Superior temporal gyrus (tissue), 1 donor: ENCODE results near the gene CDC42BPB.
"Not testable (repeated sequence)": the region's sequence is repeated elsewhere in the genome, so short reads cannot be mapped to it uniquely, and the experiment has no call there.

Source experiments
- DNase-seq: peaks from one replicate; pipeline ENCODE4 v3.0.0-alpha.2; 2016; ENCODE audit errors: extremely low spot score

Gene CDC42BPB

DNA sequence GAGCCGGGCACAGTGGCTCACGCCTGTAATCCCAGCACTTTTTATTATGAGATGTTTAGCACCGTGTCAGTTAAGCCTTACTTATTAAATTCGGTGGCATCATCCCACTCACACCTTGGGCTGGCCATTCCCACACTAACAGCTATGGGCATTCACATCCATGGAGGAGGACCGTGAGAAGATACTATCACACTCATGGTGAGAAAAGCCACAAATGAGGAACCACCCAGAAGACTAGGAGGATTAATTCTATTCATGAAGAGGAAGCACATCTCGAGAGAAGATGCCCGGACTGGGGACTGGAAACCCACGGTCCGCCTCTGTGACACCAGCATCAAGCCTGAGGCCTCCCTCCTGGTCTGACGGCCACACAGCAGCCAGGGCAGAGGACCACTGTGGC, 4.9 kb downstream of the CDC42BPB start:
- no peak for DNase-seq

DNA sequence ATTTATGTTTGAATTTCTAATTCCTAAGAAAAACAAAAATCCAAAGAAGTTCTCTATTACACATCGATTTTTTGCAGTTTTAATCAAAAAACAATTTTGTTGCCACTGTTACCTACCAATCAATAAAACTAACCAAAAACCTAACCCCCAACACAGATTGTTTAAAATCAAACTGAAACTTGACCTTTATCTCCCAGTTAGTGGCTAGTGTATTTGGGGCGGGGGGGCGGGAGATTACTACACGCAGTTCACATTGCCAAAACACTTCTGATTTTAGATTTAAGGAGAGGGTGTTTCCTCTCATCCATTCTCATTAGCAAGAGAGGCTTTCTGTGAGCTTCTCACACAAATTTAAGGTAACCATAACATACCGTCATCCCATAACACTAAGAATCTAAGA, 6.4 kb downstream of the CDC42BPB start:
- DNase-seq = no peak

DNA sequence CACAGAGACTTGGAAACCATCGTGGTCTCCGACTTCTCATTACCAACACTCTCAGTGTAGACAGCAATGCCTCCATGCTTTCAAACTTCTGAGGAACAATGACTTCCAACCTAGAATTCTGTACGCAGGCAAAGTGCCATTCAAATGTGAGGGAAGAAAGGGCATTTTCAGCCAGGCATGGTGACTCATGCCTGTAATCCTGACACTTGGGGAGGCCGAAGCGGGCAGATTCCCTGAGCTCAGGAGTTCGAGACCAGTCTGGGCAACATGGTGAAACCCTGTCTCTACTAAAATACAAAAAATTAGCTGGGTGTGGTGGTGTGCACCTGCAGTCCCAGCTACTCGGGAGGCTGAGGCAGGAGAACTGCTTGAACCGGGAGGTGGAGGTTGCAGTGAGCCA, 9.9 kb downstream of the CDC42BPB start:
- not testable (repeated sequence) for DNase-seq

DNA sequence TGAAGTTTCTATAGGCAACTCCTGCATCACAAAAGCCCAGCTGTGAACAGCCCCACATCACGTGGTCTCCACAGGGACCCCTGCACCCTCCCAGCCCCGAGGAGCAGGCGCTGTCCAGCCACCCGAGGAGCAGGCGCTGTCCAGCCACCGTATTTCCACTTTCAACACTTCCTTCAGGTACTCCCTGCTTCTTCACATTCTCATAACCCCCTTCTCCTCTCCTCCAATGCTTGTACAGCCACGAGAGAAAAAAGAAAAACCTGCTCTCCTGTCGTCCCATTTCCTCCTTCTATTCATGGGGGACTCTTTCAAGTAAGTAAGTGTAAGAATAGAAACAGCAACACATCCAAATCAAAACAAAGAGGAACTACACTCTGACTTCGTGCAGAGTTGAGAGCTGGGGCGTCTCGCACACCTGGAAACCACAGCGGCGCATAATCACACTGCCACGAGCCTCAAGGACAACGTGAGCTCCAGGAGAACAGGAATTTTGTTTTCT, 11.9 kb downstream of the CDC42BPB start:
- DNase-seq = no peak

DNA sequence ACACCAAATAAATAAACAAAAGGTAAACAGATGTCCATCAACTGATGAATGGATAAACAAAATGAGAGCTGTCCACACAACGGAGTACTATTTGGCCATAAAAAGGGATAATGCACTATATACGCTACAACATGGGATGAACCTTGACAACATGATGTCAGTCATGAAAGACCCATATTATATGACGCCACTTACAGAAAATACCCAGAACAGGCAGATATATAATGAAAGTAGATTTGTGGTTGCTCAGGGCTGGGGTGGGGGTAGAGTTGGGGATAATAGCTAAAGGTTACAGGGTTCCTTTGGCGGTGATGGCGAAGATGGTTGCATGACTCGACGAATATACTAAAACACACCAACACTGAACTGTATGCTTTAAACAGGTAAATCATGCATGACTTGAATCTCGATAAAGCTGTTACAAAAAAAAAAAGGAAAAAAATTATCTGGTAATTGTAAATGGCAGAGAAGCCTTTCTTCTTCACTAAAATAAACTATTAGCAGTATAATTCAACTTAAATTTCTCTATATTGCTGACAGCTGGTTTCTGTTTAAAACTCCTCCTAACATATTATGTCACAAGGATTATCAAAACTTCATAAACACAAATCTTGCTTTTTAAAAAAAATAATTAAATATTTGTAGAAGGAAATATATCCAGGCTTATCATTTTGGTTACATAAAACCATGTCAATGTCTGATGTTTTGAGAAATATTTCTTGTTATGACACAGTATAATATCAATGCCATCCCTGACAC, 13.9 kb downstream of the CDC42BPB start:
- DNase-seq = no peak

DNA sequence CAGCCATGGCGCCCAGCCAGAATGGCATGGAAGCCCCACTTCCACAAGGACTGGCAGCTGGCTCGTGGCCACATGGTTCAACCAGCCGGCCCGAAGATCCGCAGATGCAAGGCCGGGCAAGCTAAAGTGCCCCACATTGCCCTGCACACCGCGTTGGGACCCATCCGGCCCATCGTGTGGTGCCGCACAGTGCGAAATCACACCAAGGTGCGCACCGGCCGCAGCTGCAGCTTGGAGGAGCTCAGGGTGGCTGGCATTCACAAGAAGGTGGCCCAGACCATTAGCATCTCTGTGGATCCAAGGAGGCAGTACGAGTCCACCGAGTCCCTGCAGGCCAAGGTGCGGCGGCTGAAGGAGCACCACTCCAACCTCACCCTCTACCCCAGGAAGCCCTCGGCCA, 15.9 kb downstream of the CDC42BPB start:
- no peak for DNase-seq

DNA sequence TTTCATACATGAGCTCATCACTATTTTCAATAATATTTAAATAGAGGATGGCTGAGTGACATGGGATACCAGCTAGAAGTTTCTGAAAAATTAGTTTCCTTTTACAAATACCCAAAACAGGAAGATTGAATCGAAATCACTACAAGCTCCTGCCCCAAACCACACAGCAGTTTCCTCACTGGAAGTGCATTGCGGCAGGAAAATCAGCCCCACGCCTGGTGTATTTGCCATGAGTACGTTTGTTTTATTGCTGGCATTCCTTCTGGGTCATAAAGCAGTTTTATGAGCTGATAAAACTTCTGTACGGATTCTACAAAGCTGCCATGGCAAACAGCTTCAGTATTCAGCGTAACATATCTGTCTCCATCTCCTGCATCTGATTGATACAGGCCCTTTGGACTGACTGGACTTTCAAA, 23.7 kb downstream of the CDC42BPB start:
- no peak for DNase-seq

DNA sequence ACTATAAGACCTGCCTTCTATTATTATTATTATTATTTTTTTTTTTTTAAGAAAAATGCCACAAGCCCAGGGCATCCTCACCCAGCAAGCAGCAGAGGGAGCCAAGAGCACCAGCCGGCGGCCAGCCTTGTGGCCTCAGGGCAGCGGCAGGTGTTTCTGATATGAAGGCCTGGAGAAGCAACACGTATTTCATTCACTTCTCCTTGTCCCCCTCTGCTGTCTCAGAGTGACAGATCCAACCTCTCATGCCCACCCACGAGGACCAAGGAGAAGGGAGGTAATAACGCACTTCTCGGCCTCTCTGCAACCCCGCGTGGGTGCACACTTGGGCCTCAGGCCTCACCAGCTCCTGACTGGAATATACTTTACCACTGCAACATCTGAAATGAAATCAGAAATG, 25.4 kb downstream of the CDC42BPB start:
- no peak for DNase-seq

DNA sequence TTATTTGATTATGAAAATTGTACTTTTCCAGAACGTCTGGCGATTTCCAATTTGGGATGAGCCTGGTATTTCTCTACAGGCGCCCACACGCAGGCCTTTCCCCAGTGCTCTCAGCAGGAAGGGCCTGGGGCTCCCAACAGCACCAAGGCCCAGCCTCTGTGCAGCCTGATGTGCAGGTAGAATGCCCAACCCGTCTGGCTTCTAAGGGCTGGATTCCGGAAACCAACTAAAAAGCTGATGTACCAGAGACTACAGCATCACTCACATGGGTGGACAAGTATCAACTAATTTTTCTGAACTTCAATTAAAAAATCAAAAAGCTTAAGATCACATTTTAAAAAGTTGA, 25.8 kb downstream of the CDC42BPB start:
- no peak for DNase-seq

DNA sequence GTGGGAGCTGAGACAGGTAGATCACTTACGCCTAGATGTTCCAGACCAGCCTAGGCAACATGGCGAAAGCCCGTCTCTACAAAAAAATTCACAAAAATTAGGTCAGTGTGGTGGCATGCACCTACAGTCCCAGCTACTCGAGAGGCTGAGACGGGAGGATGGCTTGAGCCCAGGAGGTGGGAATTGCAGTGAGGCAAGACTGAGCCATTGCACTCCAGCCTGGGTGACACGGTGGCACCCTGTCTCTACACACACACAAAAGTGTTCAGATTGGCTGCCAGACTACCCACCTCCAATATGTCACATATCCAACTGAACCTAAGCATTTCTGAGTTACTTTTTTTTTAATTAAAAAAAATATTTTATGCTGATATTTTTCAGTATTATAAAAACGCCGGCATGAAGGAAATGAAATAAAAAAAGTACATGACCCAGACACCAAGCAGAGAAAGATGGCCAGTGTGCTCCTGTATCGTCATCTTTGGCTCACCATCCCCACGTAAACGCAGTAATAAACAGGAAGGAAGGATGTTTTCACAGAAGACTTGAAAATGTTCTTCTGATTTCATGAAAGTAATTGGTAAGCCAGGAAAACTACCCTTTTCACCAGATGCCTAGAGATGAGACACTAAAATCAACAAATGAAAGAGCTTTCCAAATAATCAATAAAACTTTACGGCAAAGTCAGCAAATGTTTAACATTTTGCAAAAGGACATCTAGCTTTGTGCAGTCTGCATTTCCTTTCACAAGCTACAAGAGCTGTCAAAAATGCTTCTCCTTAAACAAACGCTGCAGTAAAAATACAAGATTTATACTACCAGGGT, 26.4 kb downstream of the CDC42BPB start:
- no peak for DNase-seq

DNA sequence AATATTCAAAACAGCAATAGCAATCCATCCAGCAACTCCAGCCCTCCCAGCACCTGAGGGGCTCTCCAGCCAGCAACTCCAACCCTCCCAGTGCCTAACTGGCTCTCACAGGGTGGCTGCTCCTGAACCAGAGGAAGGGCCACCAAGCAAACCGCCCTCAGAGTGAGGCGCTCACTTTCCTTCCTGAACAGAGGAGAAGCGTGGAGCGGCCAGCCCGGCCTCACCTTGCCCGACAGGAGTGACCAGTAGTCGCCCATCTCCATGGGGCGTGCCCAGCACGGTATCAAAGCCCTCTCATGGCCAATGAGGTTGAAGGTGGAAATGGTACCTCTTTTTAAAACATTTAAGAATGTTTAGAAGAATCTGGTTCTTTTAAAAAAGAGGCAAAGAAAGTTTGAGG, 27.4 kb downstream of the CDC42BPB start:
- no peak for DNase-seq

DNA sequence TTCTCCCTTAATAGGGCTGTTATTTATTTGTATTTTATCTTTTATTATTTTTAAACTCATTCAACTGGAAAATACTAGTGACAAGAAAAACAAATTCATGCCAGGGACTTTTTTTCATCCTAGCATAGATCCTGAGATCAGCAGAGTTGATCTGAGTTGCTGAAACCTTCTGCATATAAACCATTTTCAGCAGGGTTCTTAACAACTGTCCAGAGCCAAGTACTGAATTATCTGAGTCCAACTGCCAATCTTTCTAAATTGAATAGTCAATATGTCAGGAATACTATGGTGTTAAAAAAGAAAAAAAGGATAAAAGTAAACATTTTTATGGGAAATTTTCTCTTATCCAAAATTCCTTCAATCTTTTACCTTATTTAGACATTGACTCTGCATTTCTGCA, 28.6 kb downstream of the CDC42BPB start:
- DNase-seq = no peak

DNA sequence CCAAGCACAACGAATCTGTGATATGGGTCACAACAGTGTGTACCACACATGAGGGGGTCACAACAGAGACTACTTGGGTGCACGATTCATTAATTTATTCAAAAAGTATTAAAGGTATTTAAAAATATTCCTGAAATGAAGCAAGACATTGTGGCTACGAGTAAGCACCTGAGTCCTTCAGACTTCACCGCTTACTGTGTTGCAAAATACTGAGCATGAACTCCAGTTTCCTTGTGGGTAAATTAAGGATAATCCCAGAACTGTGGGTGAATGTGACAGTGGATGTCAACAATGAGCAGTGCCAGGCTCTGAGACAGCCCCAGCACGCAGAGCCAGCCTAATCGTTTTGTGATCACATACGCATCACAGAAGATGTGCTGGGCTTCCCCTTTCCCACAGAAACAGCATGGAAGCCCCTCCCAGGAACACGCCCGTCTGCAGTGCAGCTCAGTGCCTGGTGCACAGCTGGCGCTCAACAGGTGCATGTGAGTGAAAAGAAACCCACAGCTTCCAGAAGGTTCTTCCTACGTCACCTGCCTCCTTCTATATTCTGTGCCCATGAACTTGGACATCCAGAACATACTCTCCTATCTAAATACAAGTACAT, 29.1 kb downstream of the CDC42BPB start:
- DNase-seq = no peak

DNA sequence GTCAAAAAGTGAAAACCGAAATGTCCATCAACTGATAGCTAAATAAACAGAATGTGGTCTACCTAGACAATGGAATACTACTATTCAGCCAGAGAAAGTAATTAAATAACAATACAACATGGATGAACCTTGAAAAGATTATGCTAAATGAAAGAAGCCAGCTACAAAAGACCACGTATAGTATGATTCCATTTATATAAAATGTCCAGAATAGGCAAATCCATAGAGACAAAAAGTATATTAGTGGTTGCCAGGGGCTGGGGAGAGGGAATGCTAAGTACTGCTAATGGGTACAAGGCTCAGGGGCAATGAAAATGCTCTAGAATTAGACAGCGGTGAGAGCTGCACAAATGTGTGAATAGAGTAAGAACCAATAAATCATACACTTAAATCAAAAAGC, 29.9 kb downstream of the CDC42BPB start:
- DNase-seq = no peak

DNA sequence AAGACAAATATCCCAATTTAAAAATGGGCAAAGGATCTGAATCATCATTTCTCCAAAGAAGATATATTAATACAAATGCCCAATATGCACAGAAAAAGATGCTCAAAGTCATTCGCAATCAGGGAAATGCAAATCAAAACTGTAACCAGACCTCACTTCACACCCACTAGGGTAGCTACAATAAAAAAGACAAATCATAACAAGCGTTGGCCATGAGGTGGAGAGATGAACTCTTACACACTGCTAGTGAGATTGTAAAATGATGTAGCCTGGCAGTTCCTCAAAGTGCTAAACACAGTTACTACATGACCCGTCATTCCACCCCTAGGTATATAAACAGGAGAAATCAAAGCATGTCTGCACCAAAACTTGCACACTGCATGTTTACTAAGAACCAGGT, 30.4 kb downstream of the CDC42BPB start:
- DNase-seq = no peak

DNA sequence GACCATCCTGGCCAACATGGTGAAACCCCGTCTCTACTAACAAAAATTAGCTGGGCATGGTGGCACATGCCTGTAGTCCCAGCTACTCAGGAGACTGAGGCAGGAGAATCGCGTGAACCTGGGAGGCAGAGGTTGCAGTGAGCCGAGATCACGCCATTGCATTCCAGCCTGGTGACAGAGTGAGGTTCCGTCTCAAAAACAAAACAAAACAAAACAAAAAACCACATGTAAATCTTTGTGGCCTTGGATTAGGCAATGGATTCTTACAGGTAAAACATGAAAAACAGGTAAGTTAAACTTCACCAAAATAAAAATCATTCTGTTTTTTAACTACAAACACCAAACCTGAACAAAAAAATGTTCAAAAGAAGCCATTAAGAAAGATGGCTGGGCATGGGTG, 31.2 kb downstream of the CDC42BPB start:
- DNase-seq = not testable (repeated sequence)

DNA sequence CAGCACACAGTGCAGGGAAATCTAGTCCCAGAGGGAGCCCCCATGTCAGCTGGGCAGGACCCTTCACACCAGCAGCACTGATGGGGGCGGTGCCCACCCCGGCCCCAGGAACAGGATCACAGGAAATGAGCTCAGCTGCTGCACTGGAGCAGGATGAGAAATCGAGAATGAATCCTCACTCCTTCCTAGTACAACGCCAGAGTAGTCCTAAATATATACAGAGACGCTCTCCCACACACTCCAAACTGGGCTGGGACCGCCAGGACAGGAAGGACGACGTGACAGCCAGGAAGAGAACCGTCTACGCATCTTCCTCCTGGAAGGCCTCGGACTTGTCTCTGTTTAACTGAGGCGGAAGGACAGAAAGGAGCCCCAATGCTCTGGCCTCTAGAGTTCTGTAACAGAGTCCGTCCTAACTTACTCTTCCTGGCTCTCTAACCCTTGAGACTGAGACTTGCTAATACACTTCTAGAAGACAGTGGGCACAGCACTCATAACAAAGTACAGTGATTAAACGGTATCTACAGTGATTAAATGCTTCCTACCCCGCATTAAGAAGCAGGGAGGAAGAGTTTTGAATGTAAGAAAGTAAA, 33.4 kb downstream of the CDC42BPB start:
- peak; percentile 60 for DNase-seq

DNA sequence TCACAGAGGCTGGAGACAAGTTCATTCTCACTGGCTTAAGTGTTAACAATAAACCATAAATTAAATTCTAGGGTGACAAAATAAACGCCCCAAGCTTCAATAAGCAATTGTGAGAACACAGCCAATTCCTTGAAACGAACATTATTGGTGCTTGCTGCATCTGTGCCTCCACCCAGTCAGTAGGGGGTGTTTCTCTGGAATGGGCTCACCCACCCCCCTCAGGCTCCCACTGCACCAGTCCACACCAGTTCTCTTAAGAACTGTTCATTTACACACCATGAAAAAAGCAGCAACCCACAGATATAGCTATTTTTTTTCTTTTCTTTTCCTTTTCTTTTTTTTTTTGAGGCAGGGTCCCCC, 34.7 kb downstream of the CDC42BPB start:
- no peak for DNase-seq

DNA sequence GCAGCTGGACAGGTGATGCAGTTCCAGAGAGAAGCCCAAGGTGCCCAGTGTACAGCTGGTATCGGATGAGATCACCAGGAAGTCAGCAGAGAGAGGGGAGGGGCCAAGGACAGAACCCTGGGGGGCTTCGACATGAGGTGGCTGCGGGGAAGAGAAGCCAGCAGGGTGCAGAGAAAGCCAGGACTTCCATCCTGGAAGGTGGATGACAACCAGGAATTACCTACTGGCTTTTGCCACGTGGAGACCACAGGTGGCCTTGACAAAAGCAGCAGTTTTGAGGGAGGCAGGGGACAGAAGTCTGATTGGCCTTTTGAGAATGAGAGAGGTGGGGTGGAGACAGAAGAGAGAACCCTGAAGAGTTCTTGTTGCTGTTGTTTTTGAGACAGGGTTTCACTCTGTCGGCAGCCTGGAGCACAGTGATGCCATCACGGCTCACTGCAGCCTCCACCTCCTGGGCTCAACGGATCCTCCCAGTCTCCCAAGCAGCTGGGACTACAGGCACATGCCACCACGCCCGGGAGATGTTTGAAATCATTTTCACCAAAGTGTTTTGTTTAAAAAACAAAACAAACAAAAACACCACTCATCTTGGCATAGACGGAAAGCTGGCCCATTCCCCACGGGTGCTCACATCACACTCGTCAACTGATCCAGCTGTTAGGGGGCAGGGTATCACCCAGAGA, 35.2 kb downstream of the CDC42BPB start:
- peak; percentile 66 for DNase-seq

DNA sequence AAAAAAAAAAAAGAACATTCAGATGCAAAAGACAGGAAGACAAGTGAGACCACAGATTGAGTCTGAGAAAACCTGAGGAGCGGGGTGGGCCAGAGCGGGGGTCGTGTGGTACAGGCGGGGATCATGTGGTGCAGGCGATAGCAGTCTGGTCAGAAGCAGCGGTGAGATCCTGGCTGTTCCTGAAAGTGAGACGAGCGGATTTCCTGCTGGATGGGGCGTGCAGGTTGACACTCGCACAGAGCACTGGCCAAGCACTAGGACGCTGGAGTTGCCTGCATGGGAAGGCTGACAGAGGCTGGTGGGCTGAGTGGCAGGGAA, 35.7 kb downstream of the CDC42BPB start:
- DNase-seq = no peak

DNA sequence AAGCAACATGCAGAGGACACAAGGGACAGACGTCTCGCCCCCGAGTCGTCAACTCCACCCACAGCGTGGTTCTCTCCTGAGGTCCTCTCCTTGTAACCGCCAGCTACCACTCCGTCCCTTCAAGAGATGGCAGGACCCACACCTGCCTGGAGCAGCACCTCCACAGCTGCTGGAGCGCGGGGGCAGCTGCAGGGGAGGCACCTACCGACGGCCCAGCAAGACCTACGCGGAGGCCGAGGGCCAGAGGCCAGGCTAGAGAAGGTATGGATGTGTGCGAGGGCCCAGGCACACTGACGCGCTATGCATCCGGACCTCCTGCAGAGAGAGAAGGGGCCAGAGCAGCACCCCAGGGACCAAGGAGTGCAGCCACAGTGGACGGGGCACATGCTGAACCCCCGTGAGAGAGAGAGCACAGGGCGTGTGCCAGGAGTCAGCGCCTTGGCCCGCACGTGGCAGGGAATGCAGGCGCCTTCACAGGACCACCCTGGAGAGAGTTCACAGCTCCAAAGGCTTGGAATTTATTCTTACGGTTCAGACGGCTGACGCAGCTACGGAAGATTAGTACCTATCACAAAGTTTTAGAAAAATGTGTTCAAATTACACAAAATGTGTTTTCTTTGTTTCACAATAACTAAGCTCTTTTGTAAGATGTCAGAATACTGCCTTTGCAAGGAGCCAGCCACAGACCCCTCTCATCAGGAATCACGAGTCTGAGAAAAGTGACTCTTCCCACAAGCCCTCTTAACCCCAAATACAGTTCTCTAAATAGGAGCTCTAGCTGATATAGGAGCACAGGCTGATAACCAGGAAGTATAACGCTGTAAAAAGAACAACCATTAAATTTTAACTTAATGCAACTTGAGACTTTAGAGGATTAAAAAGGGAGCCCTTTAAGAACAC, 36.8 kb downstream of the CDC42BPB start:
- DNase-seq = no peak
